Memory B cell (primary cell): ENCODE measurements around the gene CEP120.
"Not testable (repeated sequence)": the region's sequence is repeated elsewhere in the genome, so short reads cannot be mapped to it uniquely, and the experiment has no call there.

ENCODE experiments used
- ATAC-seq: fragments of 150-1000 bp; cut with Tn5 transposase; 2 replicates; pipeline ENCODE4 v1.10.0; 2021; ENCODE audit warnings: low read depth, mild to moderate bottlenecking, moderate library complexity
- DNase-seq, 2 donors: peaks; one replicate each; pipeline ENCODE4 v3.0.0; 2022; ENCODE audit warnings: low spot score in 2 of 2
- H3K27ac Mint-ChIP-seq: one replicate; pipeline ENCODE4 v1.8.0; 2022; ENCODE audit warnings: mild to moderate bottlenecking, moderate library complexity, mixed read lengths
- H3K27me3 Mint-ChIP-seq: one replicate; pipeline ENCODE4 v1.8.0; 2022; ENCODE audit warnings: mixed read lengths
- H3K36me3 Mint-ChIP-seq: one replicate; pipeline ENCODE4 v1.8.0; 2022; ENCODE audit warnings: mild to moderate bottlenecking, mixed read lengths
- H3K4me1 Mint-ChIP-seq: one replicate; pipeline ENCODE4 v1.8.0; 2022; ENCODE audit warnings: mixed read lengths
- H3K4me3 Mint-ChIP-seq: one replicate; pipeline ENCODE4 v1.8.0; 2022; ENCODE audit warnings: mild to moderate bottlenecking, moderate library complexity, mixed read lengths
- H3K9me3 Mint-ChIP-seq: one replicate; pipeline ENCODE4 v1.8.0; 2022; ENCODE audit warnings: mixed read lengths

CEP120 gene

GRCh38 chr5:123449424-123449974 is 26.3 kb upstream of the CEP120 start:
- no peaks in the 10 kb centered on the region for H3K36me3 Mint-ChIP-seq
- H3K9me3 Mint-ChIP-seq = no peaks in the 10 kb centered on the region
- no peak overlapping the region for H3K27ac Mint-ChIP-seq

DNA sequence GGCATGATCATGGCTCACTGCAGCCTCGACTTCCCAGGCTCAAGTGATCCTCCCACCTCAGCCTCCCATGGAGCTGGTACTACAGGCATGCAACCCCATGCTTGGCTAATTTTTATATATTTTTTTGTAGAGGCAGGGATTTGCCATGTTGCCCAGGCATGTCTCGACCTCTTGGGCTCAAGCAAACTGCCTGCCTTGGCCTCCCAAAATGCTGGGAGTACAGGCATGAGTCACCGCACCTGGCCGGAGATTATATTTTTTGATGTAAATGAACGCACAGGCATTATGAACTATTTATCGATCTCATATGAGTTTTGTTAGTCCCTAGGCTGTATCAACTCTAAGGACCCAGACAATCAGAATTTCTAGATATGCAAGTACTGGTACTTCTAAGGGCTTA is 25.5 kb upstream of the CEP120 start:
- ATAC-seq = no peak
- no peak overlapping the region for H3K4me3 Mint-ChIP-seq
- no peaks in the 10 kb centered on the region for H3K36me3 Mint-ChIP-seq
- H3K27ac Mint-ChIP-seq = no peak overlapping the region
- peaks cover 10% of the 10 kb centered on the region for H3K4me1 Mint-ChIP-seq
- DNase-seq = no peak
- no peaks in the 10 kb centered on the region for H3K27me3 Mint-ChIP-seq
- H3K9me3 Mint-ChIP-seq = no peaks in the 10 kb centered on the region

More at GRCh38 chr5:123449424-123449974, 26.3 kb upstream of the CEP120 start:
- H3K4me3 Mint-ChIP-seq = no peak overlapping the region
- no peak for DNase-seq
- H3K27me3 Mint-ChIP-seq = no peaks in the 10 kb centered on the region
- peaks cover 10% of the 10 kb centered on the region for H3K4me1 Mint-ChIP-seq
- ATAC-seq = no peak

GRCh38 chr5:123448017-123448617 is 24.9 kb upstream of the CEP120 start:
- Mint-ChIP-seq H3K4me3 (peak overlapping the region; percentile 39), H3K36me3 (no peaks in the 10 kb centered on the region), H3K27ac (peak overlapping the region; percentile 55), H3K9me3 (no peaks in the 10 kb centered on the region), H3K4me1 (peaks cover 10% of the 10 kb centered on the region), H3K27me3 (no peaks in the 10 kb centered on the region)
- DNase-seq = no peak
- peak; percentile 73 for ATAC-seq

DNA sequence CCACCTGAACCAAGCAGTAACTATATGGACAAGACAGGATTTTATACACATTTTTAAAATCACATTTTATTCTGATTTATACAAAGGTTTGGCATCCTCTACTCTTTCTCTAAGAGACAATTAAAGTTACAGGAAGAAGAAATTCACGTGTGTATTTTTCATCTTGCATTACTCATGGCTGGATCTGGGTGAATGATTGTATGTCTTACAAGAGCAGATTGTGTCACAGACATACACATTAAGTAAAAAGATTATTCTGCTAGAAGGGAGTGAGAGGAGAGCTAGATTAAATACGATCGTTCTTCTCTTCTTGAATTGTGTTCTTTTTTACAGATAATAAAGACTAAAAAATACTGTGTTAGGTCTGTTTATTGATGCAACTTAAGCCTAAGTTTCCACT is 20.8 kb upstream of the CEP120 start:
- H3K4me1 Mint-ChIP-seq = peaks cover 10% of the 10 kb centered on the region
- H3K27me3 Mint-ChIP-seq = no peaks in the 10 kb centered on the region
- no peaks in the 10 kb centered on the region for H3K36me3 Mint-ChIP-seq
- DNase-seq (no peak), ATAC-seq (no peak)
- H3K4me3 Mint-ChIP-seq = no peak overlapping the region
- H3K9me3 Mint-ChIP-seq = no peaks in the 10 kb centered on the region
- no peak overlapping the region for H3K27ac Mint-ChIP-seq

GRCh38 chr5:123441408-123441807 is 18.2 kb upstream of the CEP120 start:
- no peak overlapping the region for H3K27ac Mint-ChIP-seq
- H3K27me3 Mint-ChIP-seq = no peaks in the 10 kb centered on the region
- DNase-seq (no peak), ATAC-seq (no peak)
- H3K9me3 Mint-ChIP-seq = no peaks in the 10 kb centered on the region
- H3K36me3 Mint-ChIP-seq = no peaks in the 10 kb centered on the region
- H3K4me3 Mint-ChIP-seq = no peak overlapping the region
- H3K4me1 Mint-ChIP-seq = no peaks in the 10 kb centered on the region

- Mint-ChIP-seq H3K4me1 (no peaks in the 10 kb centered on the region), H3K9me3 (no peaks in the 10 kb centered on the region), H3K4me3 (no peak overlapping the region), H3K36me3 (no peaks in the 10 kb centered on the region), H3K27ac (no peak overlapping the region), H3K27me3 (no peaks in the 10 kb centered on the region)
- no peak for DNase-seq
- no peak for ATAC-seq
These were observed 17.4 kb upstream of the CEP120 start for GRCh38 chr5:123440456-123441181.

DNA sequence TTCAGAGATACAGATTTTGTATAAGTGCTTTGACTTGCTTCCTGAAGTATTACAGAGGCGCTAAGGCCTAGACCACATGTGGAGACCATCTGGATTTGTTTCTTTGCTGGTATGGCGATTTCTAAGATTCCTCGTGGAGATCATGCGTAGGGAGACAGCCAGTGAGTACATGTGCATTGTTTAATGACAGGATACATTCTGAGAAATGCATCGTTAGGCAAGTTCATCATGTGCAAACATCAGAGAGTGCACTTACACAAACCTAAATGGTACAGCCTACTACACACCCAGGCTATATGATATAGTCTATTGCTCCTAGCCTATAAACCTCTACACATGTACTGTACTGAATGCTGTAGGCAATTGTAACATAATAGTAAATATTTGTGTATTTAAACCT is 16.5 kb upstream of the CEP120 start:
- Mint-ChIP-seq H3K27me3 (peaks cover under 1% of the 10 kb centered on the region), H3K4me1 (no peaks in the 10 kb centered on the region), H3K9me3 (no peaks in the 10 kb centered on the region), H3K36me3 (no peaks in the 10 kb centered on the region), H3K4me3 (no peak overlapping the region), H3K27ac (no peak overlapping the region)
- no peak for ATAC-seq
- no peak for DNase-seq

DNA sequence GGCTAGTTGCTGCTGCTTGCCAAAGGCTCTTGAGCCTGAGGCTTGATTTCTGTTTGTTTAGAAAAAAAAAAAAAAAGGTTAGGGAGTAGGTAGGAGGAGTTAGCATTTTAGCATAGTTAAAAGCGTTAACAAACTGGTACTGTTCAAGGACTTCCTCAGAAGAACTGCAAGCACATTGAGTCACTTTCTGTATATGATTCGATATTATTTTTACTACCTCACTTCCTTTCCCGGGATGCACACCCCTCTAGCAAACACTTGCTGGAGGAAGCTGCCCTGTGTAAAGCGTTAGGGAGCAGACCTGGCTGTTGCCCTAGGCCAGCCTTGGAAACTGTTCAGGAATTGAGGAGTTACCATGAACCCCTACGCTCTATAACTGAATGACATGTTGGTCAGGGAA is 15.7 kb upstream of the CEP120 start:
- ATAC-seq (no peak), DNase-seq (no peak)
- Mint-ChIP-seq H3K27ac (no peak overlapping the region), H3K9me3 (no peaks in the 10 kb centered on the region), H3K36me3 (no peaks in the 10 kb centered on the region), H3K4me3 (no peak overlapping the region), H3K4me1 (no peaks in the 10 kb centered on the region), H3K27me3 (peaks cover 3% of the 10 kb centered on the region)

DNA sequence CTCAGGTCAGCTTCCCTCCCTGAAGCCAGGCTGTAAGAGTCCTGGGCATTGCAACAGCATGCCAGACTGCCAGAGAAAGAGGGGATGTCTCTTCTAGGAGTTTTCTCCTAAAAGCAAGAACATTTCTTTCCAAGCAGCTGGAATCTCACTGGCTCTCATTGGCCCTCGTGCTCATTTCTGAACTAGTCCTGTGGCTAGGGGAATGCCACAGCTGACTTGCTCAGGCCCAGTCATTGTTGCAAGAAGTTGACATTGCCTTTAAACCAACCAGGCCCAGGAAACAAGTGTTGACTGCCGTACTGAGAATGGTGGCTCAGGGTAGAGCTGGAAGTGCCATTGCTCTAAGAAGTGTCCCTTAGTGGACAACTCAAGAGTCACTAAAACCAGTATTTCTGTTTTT is 15.0 kb upstream of the CEP120 start:
- Mint-ChIP-seq H3K4me1 (no peaks in the 10 kb centered on the region), H3K27me3 (peaks cover 3% of the 10 kb centered on the region), H3K27ac (no peak overlapping the region), H3K9me3 (no peaks in the 10 kb centered on the region), H3K36me3 (no peaks in the 10 kb centered on the region), H3K4me3 (no peak overlapping the region)
- DNase-seq (no peak), ATAC-seq (no peak)

DNA sequence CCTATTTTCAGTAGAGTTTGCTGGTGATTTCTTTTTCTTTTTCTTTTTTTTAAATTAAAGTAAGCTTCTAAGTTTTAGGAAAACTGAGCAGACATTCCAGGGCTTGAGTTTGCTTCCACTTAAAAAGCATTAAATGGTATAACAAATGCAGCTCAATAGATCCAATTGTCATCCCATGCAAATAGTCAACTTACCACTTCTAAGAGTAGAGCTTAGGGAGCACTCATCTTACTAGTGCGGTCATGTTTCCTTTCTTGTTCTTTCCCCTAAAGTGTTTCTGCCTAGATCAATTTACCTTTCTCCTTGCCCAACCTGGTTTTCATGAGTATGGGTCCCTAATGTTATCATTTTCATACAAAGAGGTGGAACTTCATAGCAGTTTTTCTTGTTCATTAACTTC is 13.0 kb upstream of the CEP120 start:
- ATAC-seq (no peak), DNase-seq (no peak)
- Mint-ChIP-seq H3K4me1 (no peaks in the 10 kb centered on the region), H3K4me3 (no peak overlapping the region), H3K27me3 (peaks cover 5% of the 10 kb centered on the region), H3K36me3 (no peaks in the 10 kb centered on the region), H3K9me3 (no peaks in the 10 kb centered on the region), H3K27ac (no peak overlapping the region)

DNA sequence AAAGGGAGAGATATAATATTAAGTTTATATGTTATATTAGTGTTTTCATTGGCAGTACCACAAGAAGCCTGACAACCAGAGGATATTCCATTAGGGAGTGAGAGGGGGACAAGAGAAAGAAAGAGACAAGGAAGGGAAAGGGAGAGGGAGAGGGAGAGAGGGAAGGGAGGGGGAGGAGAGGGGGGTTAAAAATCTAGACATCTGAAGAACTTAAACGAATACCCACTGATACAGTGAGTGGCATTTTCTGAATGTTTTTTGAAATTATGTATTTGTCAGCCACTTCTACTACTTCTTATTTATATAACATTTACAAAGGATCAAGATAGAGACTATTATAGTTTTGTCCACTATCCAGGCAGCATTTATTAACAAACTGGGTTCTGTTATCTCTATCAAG is 11.6 kb upstream of the CEP120 start:
- Mint-ChIP-seq H3K27ac (no peak overlapping the region), H3K4me1 (no peaks in the 10 kb centered on the region), H3K27me3 (peaks cover 5% of the 10 kb centered on the region), H3K36me3 (no peaks in the 10 kb centered on the region), H3K9me3 (no peaks in the 10 kb centered on the region), H3K4me3 (no peak overlapping the region)
- ATAC-seq (no peak), DNase-seq (no peak)

- no peak overlapping the region for H3K4me3 Mint-ChIP-seq
- no peaks in the 10 kb centered on the region for H3K4me1 Mint-ChIP-seq
- no peaks in the 10 kb centered on the region for H3K36me3 Mint-ChIP-seq
- DNase-seq (no peak), ATAC-seq (no peak)
- no peaks in the 10 kb centered on the region for H3K9me3 Mint-ChIP-seq
- H3K27me3 Mint-ChIP-seq = peaks cover 5% of the 10 kb centered on the region
- H3K27ac Mint-ChIP-seq = no peak overlapping the region
These were observed 10.4 kb upstream of the CEP120 start for GRCh38 chr5:123433596-123433995.

DNA sequence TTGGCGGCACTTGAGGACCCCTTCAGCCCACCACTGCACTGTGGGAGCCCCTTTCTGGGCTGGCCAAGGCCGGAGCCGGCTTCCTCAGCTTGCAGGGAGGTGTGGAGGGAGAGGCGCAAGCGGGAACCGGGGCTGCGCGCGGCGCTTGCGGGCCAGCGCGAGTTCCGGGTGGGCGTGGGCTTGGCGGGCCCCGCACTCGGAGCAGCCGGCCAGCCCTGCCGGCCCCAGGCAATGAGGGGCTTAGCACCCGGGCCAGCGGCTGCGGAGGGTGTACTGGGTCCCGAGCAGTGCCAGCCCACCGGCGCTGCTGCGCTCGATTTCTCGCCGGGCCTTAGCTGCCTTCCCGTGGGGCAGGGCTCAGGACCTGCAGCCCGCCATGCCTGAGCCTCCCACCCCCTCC is 7.2 kb upstream of the CEP120 start:
- not testable (repeated sequence) for H3K4me3 Mint-ChIP-seq, H3K27ac Mint-ChIP-seq, H3K9me3 Mint-ChIP-seq, H3K36me3 Mint-ChIP-seq, H3K27me3 Mint-ChIP-seq, DNase-seq, H3K4me1 Mint-ChIP-seq, ATAC-seq

- Mint-ChIP-seq H3K9me3 (peaks cover 2% of the 10 kb centered on the region), H3K4me3 (no peak overlapping the region), H3K27ac (no peak overlapping the region), H3K27me3 (peaks cover 5% of the 10 kb centered on the region), H3K36me3 (peaks cover 2% of the 10 kb centered on the region), H3K4me1 (no peaks in the 10 kb centered on the region)
- ATAC-seq (no peak), DNase-seq (no peak)
These were observed 6.8 kb upstream of the CEP120 start for GRCh38 chr5:123429993-123430392.
